ENCODE measurements around the gene DPP4. TPM values are rescaled to one million over a fixed set of nuclear protein-coding genes. Genes with fewer than 3 reads are reported as not detected.

DPP4 gene
- not detected in 2 replicates for polyA plus RNA-seq (2014; cell fraction: cytosol; rRNA removed)
- polyA plus RNA-seq (2014; cell fraction: nucleus; rRNA removed): not detected in 2 replicates

GRCh38 chr2:162073888-162074631, at the start of gene DPP4:
Gene DPP4 (minus strand): TSS chr2:162074215. CDS start chr2:162073981, 234 bp downstream.
- DNase-seq (ENCODE audit: low spot score): no peak

- no peak for DNase-seq (ENCODE audit: low spot score)
These were observed 44.4 kb upstream of the DPP4 start for GRCh38 chr2:162118166-162119031.

- DNase-seq (ENCODE audit: low spot score): no peak
These were observed 42.3 kb upstream of the DPP4 start for GRCh38 chr2:162116352-162116751.

- DNase-seq (ENCODE audit: low spot score): no peak
These were observed 41.1 kb upstream of the DPP4 start for GRCh38 chr2:162115076-162115475.

- DNase-seq (ENCODE audit: low spot score): no peak
These were observed 40.3 kb upstream of the DPP4 start for GRCh38 chr2:162114271-162114670.

GRCh38 chr2:162113776-162114168, 39.8 kb upstream of the DPP4 start:
- DNase-seq (ENCODE audit: low spot score): no peak

- DNase-seq (ENCODE audit: low spot score): no peak
These were observed 39.2 kb upstream of the DPP4 start for GRCh38 chr2:162113088-162113775.

- DNase-seq (ENCODE audit: low spot score): no peak
These were observed 38.2 kb upstream of the DPP4 start for GRCh38 chr2:162111958-162112850.

- no peak for DNase-seq (ENCODE audit: low spot score)
These were observed 33.4 kb upstream of the DPP4 start for GRCh38 chr2:162107361-162107901.

GRCh38 chr2:162106746-162107145, 32.7 kb upstream of the DPP4 start:
- DNase-seq (ENCODE audit: low spot score): no peak

- DNase-seq (ENCODE audit: low spot score): no peak
These were observed 32.1 kb upstream of the DPP4 start for GRCh38 chr2:162106146-162106551.

GRCh38 chr2:162103443-162104009, 29.5 kb upstream of the DPP4 start:
- no peak for DNase-seq (ENCODE audit: low spot score)

- DNase-seq (ENCODE audit: low spot score): no peak
These were observed 26.6 kb upstream of the DPP4 start for GRCh38 chr2:162100579-162100978.

- no peak for DNase-seq (ENCODE audit: low spot score)
These were observed 25.8 kb upstream of the DPP4 start for GRCh38 chr2:162099836-162100235.

GRCh38 chr2:162092658-162093556, 18.9 kb upstream of the DPP4 start:
- DNase-seq (ENCODE audit: low spot score): no peak

- DNase-seq (ENCODE audit: low spot score): no peak
These were observed 18.0 kb upstream of the DPP4 start for GRCh38 chr2:162092008-162092390.

- no peak for DNase-seq (ENCODE audit: low spot score)
These were observed 17.5 kb upstream of the DPP4 start for GRCh38 chr2:162091325-162092007.

- DNase-seq (ENCODE audit: low spot score): no peak
These were observed 16.1 kb upstream of the DPP4 start for GRCh38 chr2:162090109-162090508.

- DNase-seq (ENCODE audit: low spot score): no peak
These were observed 12.9 kb upstream of the DPP4 start for GRCh38 chr2:162086904-162087303.
